Testis (tissue), 2 donors: Measurements from ENCODE around the gene CYP4Z1.

Experiments used
- CTCF ChIP-seq, 3 experiments: fragments of 450-650 bp in 2 of 3; fragments of 200-600 bp in 1 of 3; sonication (generic) in 1 of 3; IDR thresholded peaks; one replicate each; pipeline ENCODE4 v1.5.1; 2016 to 2019; ENCODE audit warnings: antibody characterized with exemption in 3 of 3, mild to moderate bottlenecking in 2 of 3, moderate library complexity in 1 of 3
- POLR2A ChIP-seq: fragments of 450-650 bp; IDR thresholded peaks from one replicate; pipeline ENCODE4 v1.6.1; 2017; ENCODE audit warnings: antibody characterized with exemption, mild to moderate bottlenecking, moderate library complexity

GRCh38 chr1:47106792-47107191 is 39.8 kb downstream of the CYP4Z1 start:
- TF ChIP-seq POLR2A (no peak), CTCF (IDR thresholded peaks at IDR 0.05) (no peak)
